ENCODE results near the gene NIPSNAP2.

GRCh38 chr7:55957190-55957589, 7.2 kb upstream of the NIPSNAP2 start:
- TF ChIP-seq CTCF (IDR thresholded peaks at IDR 0.05) (no peak), GABPA (IDR thresholded peaks at IDR 0.05; ENCODE audit: low read depth) (no peak), MXI1 (IDR thresholded peaks at IDR 0.05; ENCODE audit: low read depth, low read length) (no peak), YY1 (IDR thresholded peaks at IDR 0.05; ENCODE audit: low read depth) (no peak), EZH2phosphoT487 (IDR thresholded peaks at IDR 0.05; ENCODE audit: borderline replicate concordance, low read depth) (no peak), MEF2A (IDR thresholded peaks at IDR 0.05; ENCODE audit: borderline replicate concordance, low read depth) (no peak), SMC3 (IDR thresholded peaks at IDR 0.05; ENCODE audit: low read depth, low read length) (no peak), TAF1 (IDR thresholded peaks at IDR 0.05; ENCODE audit: borderline replicate concordance, low read depth, low read length) (no peak), JUND (IDR thresholded peaks at IDR 0.05) (no peak)
